Measurements from ENCODE around the gene GPR146.

GPR146 gene

DNA sequence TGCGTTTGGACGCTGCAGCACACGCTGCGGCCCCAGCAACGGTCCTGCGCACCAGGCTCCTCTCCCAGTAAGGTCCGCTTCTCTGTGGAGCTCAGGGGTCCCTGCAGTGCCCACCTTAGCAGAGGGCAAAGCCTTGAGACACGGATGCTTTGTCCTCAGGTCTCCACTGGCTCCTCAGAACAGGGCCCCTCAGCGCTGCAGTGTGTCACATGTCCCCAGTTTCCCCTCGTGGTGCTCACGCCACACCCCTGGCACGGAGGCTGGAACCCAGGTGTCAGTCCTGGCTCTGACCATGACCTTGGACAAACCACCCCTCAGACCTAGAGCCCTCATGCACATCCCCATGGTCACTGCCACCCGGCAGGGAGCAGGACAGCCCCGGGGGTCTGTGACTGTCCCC is 23.7 kb downstream of the GPR146 start:
- Histone ChIP-seq H3K4me2 (ENCODE audit: low read length, poor library complexity, severe bottlenecking) (no peak overlapping the region), H4K8ac (ENCODE audit: low read length) (no peak overlapping the region), H3K4ac (ENCODE audit: low read depth in 1 of 2, low read length in 2 of 2) (no peak overlapping the region), H3K4me1 (ENCODE audit: control insufficient read depth, insufficient read depth, low read depth, low read length) (peaks cover 12% of the 10 kb centered on the region), H2BK12ac (ENCODE audit: low read length in 2 of 2) (no peak overlapping the region), H2AFZ (ENCODE audit: low read depth, low read length) (no peak overlapping the region), H3K4me3 (ENCODE audit: insufficient read depth in 1 of 2, low read depth in 1 of 2, low read length in 2 of 2) (no peak overlapping the region), H3K36me3 (ENCODE audit: control insufficient read depth in 1 of 2, insufficient read depth in 2 of 2, low read depth in 1 of 2, low read length in 2 of 2) (peaks cover 0 to 33% of the 10 kb centered on the region in 2 experiments), H3K79me1 (replicated peaks; ENCODE audit: low read length, poor library complexity, severe bottlenecking) (peaks cover 40% of the 10 kb centered on the region), H2BK15ac (ENCODE audit: low read depth, poor library complexity, severe bottlenecking) (no peak overlapping the region), H3K27me3 (ENCODE audit: control insufficient read depth in 1 of 2, insufficient read depth in 1 of 2, low read length in 2 of 2) (peaks cover 0 to 3% of the 10 kb centered on the region in 2 experiments), H3K23ac (ENCODE audit: low read length in 2 of 2) (no peak overlapping the region), H2AK5ac (ENCODE audit: low read length, severe bottlenecking) (no peak overlapping the region), H2BK120ac (ENCODE audit: low read depth, low read length) (no peak overlapping the region), H3K14ac (ENCODE audit: low read length in 2 of 2) (no peak overlapping the region), H3K18ac (ENCODE audit: low read depth in 1 of 2, low read length in 2 of 2) (no peak overlapping the region), H3K27ac (ENCODE audit: low read length, poor library complexity, severe bottlenecking) (no peak overlapping the region), H4K91ac (ENCODE audit: low read length) (no peak overlapping the region), H3K9me3 (ENCODE audit: control insufficient read depth, low read length) (no peaks in the 10 kb centered on the region), H3K9ac (ENCODE audit: low read length) (no peak overlapping the region), H2BK5ac (ENCODE audit: low read depth, low read length, poor library complexity, severe bottlenecking) (no peak overlapping the region)
- 95% methylated on average over 14 of the region's 14 CpGs for WGBS
- no peak for DNase-seq

DNA sequence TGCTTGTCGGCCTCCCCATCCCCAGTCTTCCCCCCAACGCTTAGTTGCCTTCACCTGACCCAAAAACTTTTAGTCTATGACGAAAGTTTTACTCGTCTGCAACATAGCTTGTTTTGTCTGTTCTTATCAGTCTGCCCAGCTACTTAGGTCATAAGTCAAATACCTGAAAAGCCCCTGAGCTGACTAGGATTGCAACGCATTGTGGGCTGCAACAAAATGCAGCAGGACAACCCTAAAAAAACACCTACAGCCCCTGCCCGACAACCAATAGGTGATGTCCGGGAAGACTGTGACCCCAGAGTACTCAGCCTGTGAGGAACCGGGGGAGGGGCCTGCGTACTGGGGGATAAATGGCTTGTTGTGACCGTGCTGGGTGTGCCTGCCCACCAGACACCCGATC is 24.3 kb downstream of the GPR146 start:
- peaks cover 37% of the 10 kb centered on the region for H3K79me1 ChIP-seq (replicated peaks; ENCODE audit: low read length, poor library complexity, severe bottlenecking)
- H2BK5ac ChIP-seq (ENCODE audit: low read depth, low read length, poor library complexity, severe bottlenecking) = no peak overlapping the region
- no peak overlapping the region for H3K18ac ChIP-seq (ENCODE audit: low read depth in 1 of 2, low read length in 2 of 2)
- H4K8ac ChIP-seq (ENCODE audit: low read length) = no peak overlapping the region
- peaks cover 12% of the 10 kb centered on the region for H3K4me1 ChIP-seq (ENCODE audit: control insufficient read depth, insufficient read depth, low read depth, low read length)
- H2AK5ac ChIP-seq (ENCODE audit: low read length, severe bottlenecking) = no peak overlapping the region
- H2AFZ ChIP-seq (ENCODE audit: low read depth, low read length) = no peak overlapping the region
- no peaks in the 10 kb centered on the region for H3K9me3 ChIP-seq (ENCODE audit: control insufficient read depth, low read length)
- H3K4me3 ChIP-seq (ENCODE audit: insufficient read depth in 1 of 2, low read depth in 1 of 2, low read length in 2 of 2) = no peak overlapping the region
- WGBS = 74% methylated on average over 11 of the region's 11 CpGs
- H3K36me3 ChIP-seq (ENCODE audit: control insufficient read depth in 1 of 2, insufficient read depth in 2 of 2, low read depth in 1 of 2, low read length in 2 of 2) = peaks cover 0 to 28% of the 10 kb centered on the region in 2 experiments
- H3K23ac ChIP-seq (ENCODE audit: low read length in 2 of 2) = no peak overlapping the region
- no peak overlapping the region for H3K9ac ChIP-seq (ENCODE audit: low read length)
- no peak overlapping the region for H3K4me2 ChIP-seq (ENCODE audit: low read length, poor library complexity, severe bottlenecking)
- no peak overlapping the region for H3K14ac ChIP-seq (ENCODE audit: low read length in 2 of 2)
- H2BK12ac ChIP-seq (ENCODE audit: low read length in 2 of 2) = no peak overlapping the region
- no peak overlapping the region for H2BK15ac ChIP-seq (ENCODE audit: low read depth, poor library complexity, severe bottlenecking)
- H2BK120ac ChIP-seq (ENCODE audit: low read depth, low read length) = no peak overlapping the region
- no peak for DNase-seq
- no peaks in the 10 kb centered on the region for H3K27me3 ChIP-seq (ENCODE audit: control insufficient read depth in 1 of 2, insufficient read depth in 1 of 2, low read length in 2 of 2)
- no peak overlapping the region for H3K27ac ChIP-seq (ENCODE audit: low read length, poor library complexity, severe bottlenecking)
- H3K4ac ChIP-seq (ENCODE audit: low read depth in 1 of 2, low read length in 2 of 2) = no peak overlapping the region
- no peak overlapping the region for H4K91ac ChIP-seq (ENCODE audit: low read length)

- H3K14ac ChIP-seq (ENCODE audit: low read length in 2 of 2) = peak overlapping the region in 1 of 2 experiments; percentile 41
- no peak overlapping the region for H3K9ac ChIP-seq (ENCODE audit: low read length)
- no peaks in the 10 kb centered on the region for H3K27me3 ChIP-seq (ENCODE audit: control insufficient read depth in 1 of 2, insufficient read depth in 1 of 2, low read length in 2 of 2)
- no peak overlapping the region for H3K27ac ChIP-seq (ENCODE audit: low read length, poor library complexity, severe bottlenecking)
- H3K18ac ChIP-seq (ENCODE audit: low read depth in 1 of 2, low read length in 2 of 2) = peak overlapping the region in 1 of 2 experiments; percentile 28
- WGBS = 95% methylated on average over 42 of the region's 42 CpGs
- no peak overlapping the region for H2AFZ ChIP-seq (ENCODE audit: low read depth, low read length)
- H3K4me1 ChIP-seq (ENCODE audit: control insufficient read depth, insufficient read depth, low read depth, low read length) = peaks cover 8% of the 10 kb centered on the region
- H3K4ac ChIP-seq (ENCODE audit: low read depth in 1 of 2, low read length in 2 of 2) = no peak overlapping the region
- peaks cover 0 to 18% of the 10 kb centered on the region in 2 experiments for H3K36me3 ChIP-seq (ENCODE audit: control insufficient read depth in 1 of 2, insufficient read depth in 2 of 2, low read depth in 1 of 2, low read length in 2 of 2)
- H2AK5ac ChIP-seq (ENCODE audit: low read length, severe bottlenecking) = no peak overlapping the region
- no peak for DNase-seq
- peak overlapping the region; percentile 15 for H4K91ac ChIP-seq (ENCODE audit: low read length)
- H2BK12ac ChIP-seq (ENCODE audit: low read length in 2 of 2) = no peak overlapping the region
- H3K9me3 ChIP-seq (ENCODE audit: control insufficient read depth, low read length) = no peaks in the 10 kb centered on the region
- no peak overlapping the region for H4K8ac ChIP-seq (ENCODE audit: low read length)
- no peak overlapping the region for H3K23ac ChIP-seq (ENCODE audit: low read length in 2 of 2)
- peak overlapping the region in 1 of 2 experiments; percentile 30 for H3K4me3 ChIP-seq (ENCODE audit: insufficient read depth in 1 of 2, low read depth in 1 of 2, low read length in 2 of 2)
- no peak overlapping the region for H2BK120ac ChIP-seq (ENCODE audit: low read depth, low read length)
- no peak overlapping the region for H2BK5ac ChIP-seq (ENCODE audit: low read depth, low read length, poor library complexity, severe bottlenecking)
- no peak overlapping the region for H3K4me2 ChIP-seq (ENCODE audit: low read length, poor library complexity, severe bottlenecking)
- no peak overlapping the region for H2BK15ac ChIP-seq (ENCODE audit: low read depth, poor library complexity, severe bottlenecking)
- peaks cover 26% of the 10 kb centered on the region for H3K79me1 ChIP-seq (replicated peaks; ENCODE audit: low read length, poor library complexity, severe bottlenecking)
Observed at GRCh38 chr7:1070544-1071011, 26.2 kb downstream of the GPR146 start.

DNA sequence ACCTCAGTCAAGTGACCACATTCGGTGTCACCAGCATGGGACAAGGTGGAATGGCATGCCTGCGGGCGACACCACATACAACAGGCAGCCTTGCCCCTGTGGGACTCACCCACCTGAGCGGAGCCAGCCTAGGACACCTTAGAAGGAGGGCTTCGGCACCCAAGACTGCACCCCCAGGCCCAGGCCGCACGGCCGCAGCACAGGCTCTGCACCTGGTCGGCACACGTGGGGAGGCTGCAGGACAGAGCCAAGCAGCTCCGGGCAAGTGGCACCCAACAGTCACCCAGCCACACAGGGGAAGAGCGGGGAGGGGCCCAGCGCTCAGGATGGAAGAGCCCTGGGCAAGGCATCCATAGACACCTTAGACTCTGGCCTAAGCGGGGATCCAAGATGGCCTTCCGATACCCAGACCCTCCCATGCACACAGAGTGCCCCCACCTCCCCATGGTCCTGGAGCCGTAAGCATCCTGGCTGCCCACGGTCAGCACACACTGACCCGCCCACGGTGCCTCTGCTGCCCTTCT is 27.4 kb downstream of the GPR146 start:
- peaks cover 0 to 23% of the 10 kb centered on the region in 2 experiments for H3K36me3 ChIP-seq (ENCODE audit: control insufficient read depth in 1 of 2, insufficient read depth in 2 of 2, low read depth in 1 of 2, low read length in 2 of 2)
- H3K23ac ChIP-seq (ENCODE audit: low read length in 2 of 2) = no peak overlapping the region
- H3K4me2 ChIP-seq (ENCODE audit: low read length, poor library complexity, severe bottlenecking) = no peak overlapping the region
- H3K27ac ChIP-seq (ENCODE audit: low read length, poor library complexity, severe bottlenecking) = no peak overlapping the region
- H3K18ac ChIP-seq (ENCODE audit: low read depth in 1 of 2, low read length in 2 of 2) = no peak overlapping the region
- H3K4me1 ChIP-seq (ENCODE audit: control insufficient read depth, insufficient read depth, low read depth, low read length) = peaks cover 7% of the 10 kb centered on the region
- H2AFZ ChIP-seq (ENCODE audit: low read depth, low read length) = no peak overlapping the region
- H2BK15ac ChIP-seq (ENCODE audit: low read depth, poor library complexity, severe bottlenecking) = no peak overlapping the region
- H2BK5ac ChIP-seq (ENCODE audit: low read depth, low read length, poor library complexity, severe bottlenecking) = no peak overlapping the region
- H3K4ac ChIP-seq (ENCODE audit: low read depth in 1 of 2, low read length in 2 of 2) = no peak overlapping the region
- H3K9me3 ChIP-seq (ENCODE audit: control insufficient read depth, low read length) = no peaks in the 10 kb centered on the region
- H4K91ac ChIP-seq (ENCODE audit: low read length) = no peak overlapping the region
- H3K4me3 ChIP-seq (ENCODE audit: insufficient read depth in 1 of 2, low read depth in 1 of 2, low read length in 2 of 2) = peak overlapping the region in 1 of 2 experiments; percentile 15
- 99% methylated on average over 19 of the region's 19 CpGs for WGBS
- no peak for DNase-seq
- no peak overlapping the region for H3K9ac ChIP-seq (ENCODE audit: low read length)
- H3K14ac ChIP-seq (ENCODE audit: low read length in 2 of 2) = peak overlapping the region in 1 of 2 experiments; percentile 76
- H2BK12ac ChIP-seq (ENCODE audit: low read length in 2 of 2) = no peak overlapping the region
- H3K27me3 ChIP-seq (ENCODE audit: control insufficient read depth in 1 of 2, insufficient read depth in 1 of 2, low read length in 2 of 2) = no peaks in the 10 kb centered on the region
- no peak overlapping the region for H2AK5ac ChIP-seq (ENCODE audit: low read length, severe bottlenecking)
- no peak overlapping the region for H2BK120ac ChIP-seq (ENCODE audit: low read depth, low read length)
- no peak overlapping the region for H4K8ac ChIP-seq (ENCODE audit: low read length)
- H3K79me1 ChIP-seq (replicated peaks; ENCODE audit: low read length, poor library complexity, severe bottlenecking) = peaks cover 25% of the 10 kb centered on the region
